Cardiac fibroblast (primary cell): ENCODE measurements around the gene C12orf42.

Experiments used
- DNase-seq, 2 donors: peaks; one replicate each; pipeline versions ENCODE4 v3.0.0 to v3.0.0-alpha.2; 2010; ENCODE audit warnings: low read depth in 2 of 2
- H3K4me3 ChIP-seq, 2 donors: replicated peaks in 1 of 2; 1 replicate in 1 of 2; 2 replicates in 1 of 2; pipeline ENCODE4 v1.5.1; 2011; ENCODE audit warnings: low read depth in 2 of 2, low read length in 2 of 2, mild to moderate bottlenecking in 2 of 2, moderate library complexity in 1 of 2
- TF ChIP-seq, protein P1 (sequence below): IDR thresholded peaks from one replicate; pipeline ENCODE4 v1.5.1; 2011; ENCODE audit warnings: low read depth, mild to moderate bottlenecking, low read length, inconsistent platforms

C12orf42 gene

DNA sequence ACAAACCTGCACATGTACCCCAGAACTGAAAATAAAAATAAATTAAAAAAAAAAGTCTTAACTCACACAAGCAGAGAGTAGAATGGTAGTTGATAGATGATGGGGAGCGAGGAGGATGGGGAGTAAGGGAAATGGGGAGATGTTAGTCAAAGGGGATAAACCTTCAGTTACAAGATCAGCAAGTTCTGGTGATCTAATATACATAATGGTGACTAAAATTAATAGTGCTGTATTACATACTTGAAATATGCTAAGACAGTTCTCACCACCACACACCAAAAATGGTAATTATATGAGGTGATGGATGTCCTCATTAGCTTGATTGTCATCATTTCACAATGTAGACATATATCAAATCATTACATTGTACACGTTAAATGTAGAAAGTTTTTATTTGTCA lies 3.2 kb upstream of the C12orf42 start:
- TF ChIP-seq, protein P1, sequence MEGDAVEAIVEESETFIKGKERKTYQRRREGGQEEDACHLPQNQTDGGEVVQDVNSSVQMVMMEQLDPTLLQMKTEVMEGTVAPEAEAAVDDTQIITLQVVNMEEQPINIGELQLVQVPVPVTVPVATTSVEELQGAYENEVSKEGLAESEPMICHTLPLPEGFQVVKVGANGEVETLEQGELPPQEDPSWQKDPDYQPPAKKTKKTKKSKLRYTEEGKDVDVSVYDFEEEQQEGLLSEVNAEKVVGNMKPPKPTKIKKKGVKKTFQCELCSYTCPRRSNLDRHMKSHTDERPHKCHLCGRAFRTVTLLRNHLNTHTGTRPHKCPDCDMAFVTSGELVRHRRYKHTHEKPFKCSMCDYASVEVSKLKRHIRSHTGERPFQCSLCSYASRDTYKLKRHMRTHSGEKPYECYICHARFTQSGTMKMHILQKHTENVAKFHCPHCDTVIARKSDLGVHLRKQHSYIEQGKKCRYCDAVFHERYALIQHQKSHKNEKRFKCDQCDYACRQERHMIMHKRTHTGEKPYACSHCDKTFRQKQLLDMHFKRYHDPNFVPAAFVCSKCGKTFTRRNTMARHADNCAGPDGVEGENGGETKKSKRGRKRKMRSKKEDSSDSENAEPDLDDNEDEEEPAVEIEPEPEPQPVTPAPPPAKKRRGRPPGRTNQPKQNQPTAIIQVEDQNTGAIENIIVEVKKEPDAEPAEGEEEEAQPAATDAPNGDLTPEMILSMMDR = no peak
- DNase-seq = no peak
- no peak overlapping the region for H3K4me3 ChIP-seq

- TF ChIP-seq, protein P1 = no peak
- no peak overlapping the region for H3K4me3 ChIP-seq
- DNase-seq = no peak
Observed at GRCh38 chr12:103494734-103495468, 867 bp downstream of the C12orf42 start.

- no peak for DNase-seq
- no peak overlapping the region for H3K4me3 ChIP-seq
- TF ChIP-seq, protein P1 = no peak
Observed at GRCh38 chr12:103494051-103494733, 1.6 kb downstream of the C12orf42 start.

GRCh38 chr12:103493199-103493598 lies 2.6 kb downstream of the C12orf42 start:
- no peak overlapping the region for H3K4me3 ChIP-seq
- TF ChIP-seq, protein P1 = no peak
- no peak for DNase-seq

- DNase-seq = no peak
- TF ChIP-seq, protein P1 = no peak
- no peak overlapping the region for H3K4me3 ChIP-seq
Observed at GRCh38 chr12:103482365-103482764, 13.4 kb downstream of the C12orf42 start.

DNA sequence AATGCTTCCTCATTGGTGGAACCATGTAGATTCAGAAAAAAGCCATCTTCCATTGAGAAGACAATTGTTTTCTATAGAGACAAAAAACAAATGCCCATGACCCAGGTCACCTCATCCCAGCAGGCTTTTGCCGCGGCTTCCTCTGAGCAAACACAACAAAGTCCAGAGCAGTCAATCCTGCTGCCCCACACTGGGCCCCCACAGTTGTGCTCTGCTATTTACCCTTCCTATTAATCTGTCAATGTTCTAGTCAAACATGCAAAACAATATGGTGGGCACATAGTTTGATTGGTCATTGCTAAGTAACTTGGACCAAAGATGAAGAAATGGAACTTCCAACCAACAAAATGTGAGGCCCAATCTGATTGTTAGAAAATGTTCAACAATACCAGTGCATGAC lies 20.7 kb downstream of the C12orf42 start:
- DNase-seq = no peak
- TF ChIP-seq, protein P1 = no peak
- no peak overlapping the region for H3K4me3 ChIP-seq
